Upper lobe of right lung (tissue), 1 donor: Measurements from ENCODE around the gene SCUBE2. TPM values are rescaled to one million over a fixed set of nuclear protein-coding genes. Genes with fewer than 3 reads are reported as not detected.

Source experiments
- ATAC-seq: fragments of 200-7000 bp; cut with Tn5 transposase; one replicate; pipeline ENCODE4 v1.9.1; 2020; ENCODE audit warnings: mild to moderate bottlenecking, moderate library complexity
- DNase-seq: peaks from one replicate; pipeline ENCODE4 v3.0.0-alpha.2; 2020
- H3K27ac ChIP-seq: fragments of 200-600 bp; one replicate; pipeline ENCODE4 v1.8.0; 2022
- H3K27me3 ChIP-seq: fragments of 200-600 bp; one replicate; pipeline ENCODE4 v1.8.0; 2022; ENCODE audit warnings: mild to moderate bottlenecking
- H3K36me3 ChIP-seq: fragments of 200-600 bp; one replicate; pipeline ENCODE4 v1.8.0; 2022
- H3K4me1 ChIP-seq: fragments of 200-600 bp; one replicate; pipeline ENCODE4 v1.8.0; 2022
- H3K4me3 ChIP-seq: fragments of 200-600 bp; one replicate; pipeline ENCODE4 v1.8.0; 2022; ENCODE audit warnings: mild to moderate bottlenecking
- H3K9me3 ChIP-seq: fragments of 200-600 bp; one replicate; pipeline ENCODE4 v1.8.0; 2022
- CTCF ChIP-seq: fragments of 200-600 bp; IDR thresholded peaks from one replicate; pipeline ENCODE4 v1.8.0; 2022; ENCODE audit warnings: antibody characterized with exemption
- intact Hi-C: fragments of 100-400 bp; cut with DNase I; formaldehyde crosslinking; loops from one replicate; pipeline ENCODE4 v1.11.0; 2022
- long read RNA-seq: library from polyadenylated mRNA; unstranded; transcript quantifications from one replicate; pipeline ENCODE4 v2.0.0, GENCODE V29; 2021
- total RNA-seq: library from RNA; stranded (reverse); fragmentation: NEBNext Ultra II Directional; extraction: Animal tissue kit (Norgen Biotek cat#: 25700); gene quantifications from one replicate; pipeline ENCODE4 v1.2.1, GENCODE V29; 2021
- donor health status: DM: no; HTN: yes; CAD: no; lungs with severe emphysema.

The SCUBE2 gene
- total RNA-seq, result 9.9 TPM
- long read RNA-seq, full-length matches to known transcripts, result 7 of 20 reads
- long read RNA-seq, partial matches to known transcripts, result 0 of 20 reads
- long read RNA-seq, other reads (novel, unspliced or antisense), result 13 of 20 reads

GRCh38 chr11:9091044-9091922 is at the start of gene SCUBE2:
SCUBE2 (minus strand) TSS chr11:9091599; CDS start chr11:9091528, 71 bp downstream.
- Histone ChIP-seq H3K9me3 (no peaks in the 10 kb centered on the region), H3K4me1 (no peaks in the 10 kb centered on the region), H3K27me3 (peaks cover 7% of the 10 kb centered on the region), H3K36me3 (no peaks in the 10 kb centered on the region), H3K4me3 (peak within 1 kb of the TSS; percentile 51), H3K27ac (no peak within 1 kb of the TSS)
- ATAC-seq (peak; percentile 64), DNase-seq (no peak)
- intact Hi-C loops, result no loop called here
- TF ChIP-seq CTCF, result no peak

DNA sequence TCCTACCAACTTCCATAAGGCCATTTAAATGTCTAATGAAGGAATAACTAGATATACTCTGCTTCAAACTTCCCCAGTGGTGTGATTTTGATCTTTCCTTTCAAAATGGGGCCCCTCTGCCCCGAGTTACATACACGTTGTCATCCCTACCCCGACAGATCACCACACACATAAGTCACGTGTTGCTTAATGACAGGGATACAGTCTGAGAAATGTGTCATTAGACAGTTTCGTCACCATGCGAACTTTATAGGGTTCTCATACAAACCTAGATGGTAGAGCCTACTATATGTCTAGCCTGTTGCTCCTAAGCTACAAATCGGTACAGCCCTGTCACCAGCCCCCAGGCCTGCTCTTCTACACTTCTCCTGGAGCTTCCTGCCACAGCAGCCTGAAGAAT is 49.8 kb upstream of the SCUBE2 start:
- TF ChIP-seq CTCF, result no peak

GRCh38 chr11:9139628-9140357 is 48.4 kb upstream of the SCUBE2 start:
- Histone ChIP-seq H3K4me1 (peaks cover 32% of the 10 kb centered on the region), H3K9me3 (no peaks in the 10 kb centered on the region), H3K27me3 (no peaks in the 10 kb centered on the region), H3K36me3 (peaks cover 67% of the 10 kb centered on the region), H3K27ac (peak overlapping the region; percentile 48), H3K4me3 (no peak overlapping the region)
- intact Hi-C loops, result no loop called here
- TF ChIP-seq CTCF, result no peak
- DNase-seq (no peak), ATAC-seq (no peak)

More for the DNA sequence above, 49.8 kb upstream of the SCUBE2 start:
- no peak for ATAC-seq
- no peak overlapping the region for H3K4me3 ChIP-seq
- no peak for DNase-seq
- H3K4me1 ChIP-seq, result peaks cover 32% of the 10 kb centered on the region
- intact Hi-C loops, result no loop called here
- H3K27ac ChIP-seq, result no peak overlapping the region
- H3K27me3 ChIP-seq, result no peaks in the 10 kb centered on the region
- H3K36me3 ChIP-seq, result peaks cover 80% of the 10 kb centered on the region
- no peaks in the 10 kb centered on the region for H3K9me3 ChIP-seq

DNA sequence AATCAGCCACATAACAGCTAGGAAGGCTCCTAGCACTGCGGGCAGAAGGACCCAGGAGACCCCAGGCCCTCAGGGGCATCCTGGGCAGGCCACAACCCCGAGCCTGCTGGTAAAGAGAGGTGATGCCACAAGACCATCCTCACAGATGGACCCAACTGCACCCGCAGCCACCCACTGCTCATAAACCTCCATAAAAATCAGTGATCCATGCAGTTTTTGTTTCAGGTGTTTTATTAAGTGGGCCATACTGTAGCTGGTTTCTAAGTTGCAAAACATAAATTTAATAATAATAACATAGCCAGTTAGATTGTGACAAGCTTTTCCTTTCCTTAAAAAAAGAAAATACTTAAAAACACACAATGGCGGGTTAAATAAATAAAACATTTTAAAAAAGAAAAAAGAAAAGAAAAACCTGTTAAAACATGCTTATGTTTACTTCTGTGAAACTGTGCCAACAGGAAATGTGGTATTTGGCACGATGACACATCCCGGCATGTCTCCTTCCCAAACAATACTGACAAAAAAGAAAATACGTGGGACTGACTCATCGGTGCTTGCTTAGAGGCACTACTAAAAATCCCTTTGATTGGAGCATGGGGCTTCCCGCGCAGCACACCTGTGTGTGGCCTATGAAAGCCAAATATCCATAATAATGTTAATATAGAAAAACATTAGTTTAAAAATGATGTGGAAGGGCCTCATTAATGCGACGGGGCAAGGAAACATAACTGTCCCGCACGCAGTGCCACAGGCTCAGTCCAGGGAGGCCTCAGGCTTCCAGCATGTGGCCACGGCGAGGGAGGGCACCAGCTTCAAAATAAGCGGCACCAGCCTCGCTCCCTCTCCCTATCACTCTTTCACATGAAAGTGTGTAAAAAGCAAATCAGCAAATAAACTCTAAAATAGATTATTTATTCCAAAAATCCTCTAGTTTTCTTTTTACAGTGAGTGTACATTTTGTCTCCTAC is 47.5 kb upstream of the SCUBE2 start:
- DNase-seq, result no peak
- Histone ChIP-seq H3K4me3 (no peak overlapping the region), H3K27me3 (no peaks in the 10 kb centered on the region), H3K36me3 (peaks cover 58% of the 10 kb centered on the region), H3K9me3 (no peaks in the 10 kb centered on the region), H3K27ac (peak overlapping the region; percentile 48), H3K4me1 (peaks cover 32% of the 10 kb centered on the region)
- ATAC-seq, result no peak
- intact Hi-C loops, result no loop called here
- TF ChIP-seq CTCF, result no peak

- DNase-seq (no peak), ATAC-seq (peak; percentile 4)
- peaks cover 50% of the 10 kb centered on the region for H3K36me3 ChIP-seq
- no peaks in the 10 kb centered on the region for H3K27me3 ChIP-seq
- intact Hi-C loops, result no loop called here
- no peak for TF ChIP-seq CTCF
- H3K4me3 ChIP-seq, result no peak overlapping the region
- no peaks in the 10 kb centered on the region for H3K9me3 ChIP-seq
- H3K27ac ChIP-seq, result peak overlapping the region; percentile 32
- peaks cover 32% of the 10 kb centered on the region for H3K4me1 ChIP-seq
Measured at GRCh38 chr11:9138133-9138453, 46.7 kb upstream of the SCUBE2 start.
